PC-9 (cell line): ENCODE results near the gene PAX1.

Source experiments
- CTCF ChIP-seq: fragments of 200-600 bp; sonication (generic); conservative IDR thresholded peaks from 2 replicates; pipeline ENCODE4 v1.6.1; 2017; ENCODE audit warnings: mixed run types, antibody characterized with exemption, mild to moderate bottlenecking, moderate library complexity
- EZH2 ChIP-seq: fragments of 200-600 bp; sonication (generic); IDR thresholded peaks from 2 replicates; pipeline ENCODE4 v1.8.0; 2017; ENCODE audit warnings: antibody characterized with exemption, low read depth

- TF ChIP-seq CTCF, result no peak
- no peak for TF ChIP-seq EZH2
Observed at GRCh38 chr20:21698494-21699215, 6.8 kb upstream of the PAX1 start.
